Purkinje cell (primary cell): Measurements from ENCODE around the gene TLE2. TPM values are rescaled to one million over a fixed set of nuclear protein-coding genes. Genes with fewer than 3 reads are reported as not detected.

Source experiments
- polyA plus RNA-seq: library from polyadenylated mRNA; unstranded; fragments of >200 nt; fragmentation: Nextera tagmentation; gene quantifications from 2 replicates; pipeline ENCODE4 v1.2.1, GENCODE V29; 2014

TLE2 gene
- 0.21 and 0.98 TPM in 2 replicates for polyA plus RNA-seq

DNA sequence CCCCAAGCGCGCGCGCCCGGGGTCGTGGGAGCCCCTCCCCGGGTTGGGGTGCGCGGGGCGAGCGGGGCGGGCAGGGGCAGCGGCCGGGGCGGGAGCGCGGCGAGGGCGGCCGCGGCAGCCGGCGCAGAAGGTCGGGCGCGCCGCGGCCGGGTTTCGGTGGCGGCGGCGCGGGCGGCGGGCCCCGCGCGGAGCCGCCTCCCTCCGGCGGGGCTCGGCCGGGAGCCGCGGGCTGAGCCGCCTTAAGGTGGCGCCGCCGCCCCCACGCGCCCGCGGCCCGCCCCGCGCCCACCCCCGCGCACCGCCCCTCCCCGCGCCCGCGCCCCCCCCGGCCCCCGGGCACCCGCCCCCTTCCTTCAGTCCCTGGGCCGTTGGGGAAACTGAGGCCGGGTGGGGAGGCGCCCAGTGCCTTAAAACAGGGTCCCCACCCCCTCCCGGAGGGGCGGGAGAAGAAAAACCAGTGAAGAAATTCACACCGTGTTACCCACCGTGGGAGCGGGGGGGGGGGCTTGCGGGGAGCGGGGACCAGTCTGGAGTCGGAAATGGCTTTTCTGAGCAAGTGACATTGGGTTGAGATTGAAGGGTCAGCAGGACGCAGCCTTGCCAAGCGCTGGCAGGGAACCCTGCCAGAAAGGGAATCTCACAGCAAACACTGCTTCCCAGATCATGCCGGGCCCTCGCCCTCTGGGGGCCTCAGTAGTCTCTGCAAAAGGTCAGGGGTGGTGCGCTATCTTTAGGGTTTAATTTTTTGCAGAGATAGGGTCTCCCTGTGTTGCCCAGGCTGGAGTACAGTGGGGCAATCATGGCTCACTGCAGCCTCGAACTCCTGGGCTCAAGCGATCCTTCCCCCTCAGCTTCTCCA is at the start of gene TLE2:
Gene TLE2, minus strand, starts transcription at position 216 of the 859 bp plus-strand sequence. CDS start 376 bp downstream, outside the sequence.

DNA sequence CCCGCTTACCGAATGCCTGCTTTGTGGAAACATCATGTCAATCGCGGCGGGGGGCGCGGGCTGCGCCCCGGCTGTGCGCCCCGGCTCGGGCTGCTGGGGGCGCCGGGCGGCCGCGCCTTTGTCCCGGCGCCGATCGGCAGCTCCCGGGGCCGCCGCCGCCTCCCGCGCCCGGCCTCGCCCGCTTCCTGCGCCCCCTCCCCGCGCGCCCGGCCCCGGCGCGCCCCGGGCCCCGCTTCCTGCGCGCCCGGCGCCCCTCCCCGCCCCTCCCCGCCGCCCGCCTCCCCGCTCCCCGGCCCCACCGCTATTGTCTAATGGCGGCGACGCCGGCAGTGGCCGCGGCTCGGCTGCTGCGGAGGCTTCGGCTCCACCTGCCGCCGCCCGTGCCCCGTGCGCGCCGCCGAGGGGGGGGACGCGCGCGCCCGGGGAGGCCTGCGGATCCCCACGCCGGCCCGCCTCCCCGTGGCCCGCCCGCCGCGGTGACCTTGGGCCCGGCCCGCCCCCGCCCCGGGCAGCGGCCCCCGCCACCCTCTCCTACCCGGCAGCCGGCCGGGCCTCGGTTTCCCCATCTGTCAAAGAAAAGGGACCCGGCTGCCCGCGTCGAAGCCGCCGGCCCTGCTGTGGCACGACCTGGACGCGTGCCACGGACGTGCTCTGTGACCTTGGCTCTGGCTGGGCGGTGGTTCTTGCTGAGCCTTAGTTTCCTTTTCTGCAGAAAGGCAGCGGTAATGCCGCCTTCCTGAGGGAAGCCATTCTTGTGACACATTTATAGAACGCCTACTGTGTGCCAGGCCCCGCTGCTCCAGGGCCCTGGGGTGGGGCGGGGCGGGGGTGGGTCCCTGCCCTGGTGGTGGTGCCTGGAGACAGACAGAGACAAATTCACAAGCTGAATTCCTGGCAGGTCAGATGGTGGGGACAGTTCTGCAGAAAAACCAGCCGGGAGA is 33.4 kb upstream of the TLE2 start, which contains the start of gene TLE5:
Gene TLE5, minus strand, starts transcription at position 331 of the 941 bp plus-strand sequence. Its CDS starts 295 bp downstream, at position 36.

DNA sequence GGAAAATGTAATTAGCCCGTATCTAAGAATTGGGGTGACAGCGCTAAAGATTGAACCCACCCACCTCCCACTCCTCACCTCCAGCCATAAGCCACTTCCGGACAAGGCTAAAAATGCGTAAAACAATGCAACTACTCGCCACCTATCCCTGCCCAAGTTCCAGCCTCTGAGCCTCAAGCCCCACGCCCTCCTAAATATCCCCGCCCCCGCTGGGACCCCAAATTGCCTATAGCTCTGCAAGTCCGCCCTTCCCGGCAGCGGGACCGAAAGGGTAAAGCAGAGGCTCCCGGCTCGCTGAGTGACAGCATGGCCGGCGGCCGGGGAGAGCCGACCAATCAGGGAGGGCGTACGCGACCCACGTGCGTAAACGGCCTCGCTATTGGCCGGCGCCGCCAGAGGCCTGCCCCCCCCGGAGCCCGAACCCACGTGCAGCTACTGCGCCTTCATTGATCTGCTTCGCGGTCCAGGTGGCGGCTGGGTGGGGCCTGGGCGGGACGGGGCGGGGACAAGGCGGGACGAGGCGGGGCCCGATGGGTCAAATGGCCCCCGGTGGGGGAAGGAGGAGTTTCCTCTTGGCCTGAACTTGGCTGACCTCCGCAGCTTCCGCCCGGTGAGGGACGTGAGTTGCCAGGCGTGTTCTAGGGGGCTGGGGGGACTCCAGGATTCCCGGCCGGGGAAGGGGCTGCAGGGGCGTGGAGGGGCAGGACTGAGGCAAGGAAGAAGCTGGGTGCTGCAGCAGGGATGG is 51.9 kb downstream of the TLE2 start, which contains the start of gene TLE6:
Gene TLE6, plus strand, starts transcription at position 564 of the 745 bp plus-strand sequence. CDS start 670 bp downstream, outside the sequence.

Other genes starting within 250 kb of the TLE2 start
- 1.7 and 2.3 TPM in 2 replicates for gene SGTA, start 246.0 kb downstream of the TLE2 start, polyA plus RNA-seq
- gene THOP1, start 243.8 kb downstream of the TLE2 start, polyA plus RNA-seq: 1.5 and 3.0 TPM in 2 replicates
- gene ZNF554, start 209.4 kb downstream of the TLE2 start, polyA plus RNA-seq: 3.1 and 3.9 TPM in 2 replicates
- gene ZNF555, start 187.8 kb downstream of the TLE2 start, polyA plus RNA-seq: 1.5 and 2.2 TPM in 2 replicates
- gene ZNF556, start 161.9 kb downstream of the TLE2 start, polyA plus RNA-seq: 0.20 TPM in 1 of 2 replicates, not detected in the other
- gene ZNF57, start 128.4 kb downstream of the TLE2 start, polyA plus RNA-seq: 6.3 and 8.4 TPM in 2 replicates
- 0.81 and 2.7 TPM in 2 replicates for gene ZNF77, start 84.3 kb downstream of the TLE2 start, polyA plus RNA-seq
- gene TLE6, start 51.7 kb downstream of the TLE2 start, polyA plus RNA-seq: 1.4 TPM in 1 of 2 replicates, not detected in the other
- gene TLE5, start 33.2 kb upstream of the TLE2 start, polyA plus RNA-seq: 9.8 and 15.6 TPM in 2 replicates
- 0.42 and 1.0 TPM in 2 replicates for gene GNA11, start 65.1 kb upstream of the TLE2 start, polyA plus RNA-seq
- gene GNA15, start 106.8 kb upstream of the TLE2 start, polyA plus RNA-seq: 0.89 and 0.94 TPM in 2 replicates
- gene S1PR4, start 149.5 kb upstream of the TLE2 start, polyA plus RNA-seq: not detected in 2 replicates
- 19.8 and 27.3 TPM in 2 replicates for gene NCLN, start 156.7 kb upstream of the TLE2 start, polyA plus RNA-seq
- 0.15 and 5.7 TPM in 2 replicates for gene CELF5, start 195.4 kb upstream of the TLE2 start, polyA plus RNA-seq